Panc1 (cell line): ENCODE data around the gene PHYH.

Experiments
- POLR2AphosphoS5 ChIP-seq: IDR thresholded peaks from 2 replicates; pipeline ENCODE4 v1.6.1; 2012; ENCODE audit warnings: mild to moderate bottlenecking, low read depth, low read length, moderate library complexity
- REST ChIP-seq, 2 experiments: IDR thresholded peaks; 2 replicates each; pipeline ENCODE4 v1.6.1; 2011 to 2012; ENCODE audit warnings: low read depth in 2 of 2, control low read depth in 1 of 2, low read length in 1 of 2, mild to moderate bottlenecking in 1 of 2, moderate library complexity in 1 of 2; ENCODE audit not compliant: insufficient read depth in 1 of 2
- SIN3A ChIP-seq: IDR thresholded peaks from 2 replicates; pipeline ENCODE4 v1.6.1; 2012; ENCODE audit warnings: low read depth, mild to moderate bottlenecking, low read length, moderate library complexity, borderline replicate concordance; ENCODE audit not compliant: insufficient read depth
- TCF7L2 ChIP-seq: IDR thresholded peaks from 2 replicates; pipeline ENCODE4 v1.6.1; 2011; ENCODE audit warnings: mild to moderate bottlenecking, low read depth, low read length, inconsistent platforms
- TF ChIP-seq, protein P1 (sequence below): fragments of 450-650 bp; IDR thresholded peaks from 2 replicates; pipeline ENCODE4 v1.5.1; 2017; ENCODE audit warnings: mild to moderate bottlenecking

GRCh38 chr10:13340068-13340467, 40.2 kb upstream of the PHYH start:
- TF ChIP-seq, protein P1, sequence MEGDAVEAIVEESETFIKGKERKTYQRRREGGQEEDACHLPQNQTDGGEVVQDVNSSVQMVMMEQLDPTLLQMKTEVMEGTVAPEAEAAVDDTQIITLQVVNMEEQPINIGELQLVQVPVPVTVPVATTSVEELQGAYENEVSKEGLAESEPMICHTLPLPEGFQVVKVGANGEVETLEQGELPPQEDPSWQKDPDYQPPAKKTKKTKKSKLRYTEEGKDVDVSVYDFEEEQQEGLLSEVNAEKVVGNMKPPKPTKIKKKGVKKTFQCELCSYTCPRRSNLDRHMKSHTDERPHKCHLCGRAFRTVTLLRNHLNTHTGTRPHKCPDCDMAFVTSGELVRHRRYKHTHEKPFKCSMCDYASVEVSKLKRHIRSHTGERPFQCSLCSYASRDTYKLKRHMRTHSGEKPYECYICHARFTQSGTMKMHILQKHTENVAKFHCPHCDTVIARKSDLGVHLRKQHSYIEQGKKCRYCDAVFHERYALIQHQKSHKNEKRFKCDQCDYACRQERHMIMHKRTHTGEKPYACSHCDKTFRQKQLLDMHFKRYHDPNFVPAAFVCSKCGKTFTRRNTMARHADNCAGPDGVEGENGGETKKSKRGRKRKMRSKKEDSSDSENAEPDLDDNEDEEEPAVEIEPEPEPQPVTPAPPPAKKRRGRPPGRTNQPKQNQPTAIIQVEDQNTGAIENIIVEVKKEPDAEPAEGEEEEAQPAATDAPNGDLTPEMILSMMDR, result no peak
- no peak for TF ChIP-seq POLR2AphosphoS5
- TF ChIP-seq SIN3A, result no peak
- TF ChIP-seq REST (IDR thresholded peaks at IDR 0.05; ENCODE audit: insufficient read depth in 1 of 2, low read depth in 2 of 2, low read length in 1 of 2), result no peak
- TF ChIP-seq TCF7L2, result no peak
